GM12873 (cell line): ENCODE measurements around the gene PIEZO2.

Experiments used
- CTCF ChIP-seq: IDR thresholded peaks from 2 replicates; pipeline ENCODE4 v1.5.1; 2012; ENCODE audit warnings: low read depth, mild to moderate bottlenecking, moderate library complexity, low read length, control low read depth; ENCODE audit not compliant: insufficient read depth; ENCODE audit errors: missing control alignments

PIEZO2 gene

GRCh38 chr18:10705786-10706185 lies 443.6 kb downstream of the PIEZO2 start:
- no peak for TF ChIP-seq CTCF

GRCh38 chr18:10705291-10705690 lies 444.1 kb downstream of the PIEZO2 start:
- TF ChIP-seq CTCF = no peak

GRCh38 chr18:10702206-10702605 lies 447.2 kb downstream of the PIEZO2 start:
- no peak for TF ChIP-seq CTCF

- no peak for TF ChIP-seq CTCF
Observed at GRCh38 chr18:10690366-10690765, 459.0 kb downstream of the PIEZO2 start.

- no peak for TF ChIP-seq CTCF
Observed at GRCh38 chr18:10690035-10690329, 459.4 kb downstream of the PIEZO2 start.

GRCh38 chr18:10689236-10690034 lies 459.9 kb downstream of the PIEZO2 start:
- no peak for TF ChIP-seq CTCF

GRCh38 chr18:10688766-10689165 lies 460.6 kb downstream of the PIEZO2 start:
- TF ChIP-seq CTCF = no peak
